Measurements from ENCODE around the gene PRC1.

Gene PRC1

GRCh38 chr15:90954712-90955623 lies 39.4 kb downstream of the PRC1 start, which contains the start of gene RCCD1:
Gene RCCD1 (plus strand): TSS chr15:90954884. CDS start chr15:90956735, 1,851 bp downstream.
- peak; percentile 96 for DNase-seq

GRCh38 chr15:90953947-90954711 lies 40.2 kb downstream of the PRC1 start:
- DNase-seq, result peak; percentile 10

DNA sequence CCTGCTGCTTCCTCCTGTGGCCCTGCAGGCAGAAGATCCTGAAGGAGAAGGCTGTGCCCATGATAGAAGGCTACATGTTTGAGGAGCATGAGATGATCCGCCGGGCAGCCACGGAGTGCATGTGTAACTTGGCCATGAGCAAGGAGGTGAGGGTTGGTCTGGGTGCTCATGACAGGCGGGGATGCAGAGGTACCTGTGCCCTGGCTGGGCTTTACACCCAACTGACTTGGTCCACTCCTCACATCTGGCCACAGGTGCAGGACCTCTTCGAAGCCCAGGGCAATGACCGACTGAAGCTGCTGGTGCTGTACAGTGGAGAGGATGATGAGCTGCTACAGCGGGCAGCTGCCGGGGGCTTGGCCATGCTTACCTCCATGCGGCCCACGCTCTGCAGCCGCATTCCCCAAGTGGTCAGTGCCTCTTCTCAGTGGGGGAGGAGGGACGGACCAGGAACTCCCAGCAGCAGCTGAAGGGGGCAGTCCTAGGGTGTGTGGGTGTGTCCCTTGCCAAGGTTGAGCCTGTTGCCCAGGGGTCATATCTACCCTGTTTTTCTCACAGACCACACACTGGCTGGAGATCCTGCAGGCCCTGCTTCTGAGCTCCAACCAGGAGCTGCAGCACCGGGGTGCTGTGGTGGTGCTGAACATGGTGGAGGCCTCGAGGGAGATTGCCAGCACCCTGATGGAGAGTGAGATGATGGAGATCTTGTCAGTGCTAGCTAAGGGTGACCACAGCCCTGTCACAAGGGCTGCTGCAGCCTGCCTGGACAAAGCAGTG lies 41.2 kb downstream of the PRC1 start:
- no peak for DNase-seq

- DNase-seq, result no peak
These were observed 43.7 kb downstream of the PRC1 start for GRCh38 chr15:90950676-90951075.

- no peak for DNase-seq
These were observed 44.2 kb downstream of the PRC1 start for GRCh38 chr15:90949979-90950675.

- DNase-seq, result no peak
These were observed 45.8 kb downstream of the PRC1 start for GRCh38 chr15:90948506-90948905.

DNA sequence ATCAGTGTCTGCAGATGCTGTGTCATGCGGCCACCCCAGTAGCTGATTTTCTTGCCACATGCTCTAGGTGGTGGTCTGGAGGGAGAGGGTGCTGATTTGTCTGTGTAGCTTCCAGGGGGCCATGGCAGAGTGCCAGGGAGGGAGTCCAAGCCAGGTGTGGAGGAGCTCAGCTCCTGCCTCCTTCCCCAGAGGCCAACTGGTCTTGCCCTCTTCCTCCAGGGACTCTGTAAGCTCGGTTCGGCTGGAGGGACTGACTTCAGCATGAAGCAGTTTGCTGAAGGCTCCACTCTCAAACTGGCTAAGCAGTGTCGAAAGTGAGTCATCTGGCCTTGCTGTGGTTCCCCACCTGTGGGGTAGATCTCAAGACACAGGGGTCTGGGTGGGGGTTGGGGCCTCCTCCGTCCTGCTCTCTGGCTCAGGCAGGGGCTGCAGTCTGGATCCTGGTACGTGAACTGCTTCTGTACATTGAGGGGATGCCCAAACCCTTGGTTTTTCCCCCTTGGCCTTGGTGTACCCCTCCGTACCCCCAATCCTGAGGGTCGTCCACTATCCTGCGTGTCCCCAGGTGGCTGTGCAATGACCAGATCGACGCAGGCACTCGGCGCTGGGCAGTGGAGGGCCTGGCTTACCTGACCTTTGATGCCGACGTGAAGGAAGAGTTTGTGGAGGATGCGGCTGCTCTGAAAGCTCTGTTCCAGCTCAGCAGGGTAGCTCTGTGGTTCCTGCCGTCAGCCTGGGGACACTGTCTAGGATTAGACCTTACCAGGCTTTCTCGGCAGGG lies 46.6 kb downstream of the PRC1 start:
- DNase-seq, result no peak

GRCh38 chr15:90946941-90947576 lies 47.3 kb downstream of the PRC1 start:
- no peak for DNase-seq

GRCh38 chr15:90946538-90946937 lies 47.8 kb downstream of the PRC1 start:
- DNase-seq, result no peak

GRCh38 chr15:90945091-90945490 lies 49.2 kb downstream of the PRC1 start:
- DNase-seq, result no peak

DNA sequence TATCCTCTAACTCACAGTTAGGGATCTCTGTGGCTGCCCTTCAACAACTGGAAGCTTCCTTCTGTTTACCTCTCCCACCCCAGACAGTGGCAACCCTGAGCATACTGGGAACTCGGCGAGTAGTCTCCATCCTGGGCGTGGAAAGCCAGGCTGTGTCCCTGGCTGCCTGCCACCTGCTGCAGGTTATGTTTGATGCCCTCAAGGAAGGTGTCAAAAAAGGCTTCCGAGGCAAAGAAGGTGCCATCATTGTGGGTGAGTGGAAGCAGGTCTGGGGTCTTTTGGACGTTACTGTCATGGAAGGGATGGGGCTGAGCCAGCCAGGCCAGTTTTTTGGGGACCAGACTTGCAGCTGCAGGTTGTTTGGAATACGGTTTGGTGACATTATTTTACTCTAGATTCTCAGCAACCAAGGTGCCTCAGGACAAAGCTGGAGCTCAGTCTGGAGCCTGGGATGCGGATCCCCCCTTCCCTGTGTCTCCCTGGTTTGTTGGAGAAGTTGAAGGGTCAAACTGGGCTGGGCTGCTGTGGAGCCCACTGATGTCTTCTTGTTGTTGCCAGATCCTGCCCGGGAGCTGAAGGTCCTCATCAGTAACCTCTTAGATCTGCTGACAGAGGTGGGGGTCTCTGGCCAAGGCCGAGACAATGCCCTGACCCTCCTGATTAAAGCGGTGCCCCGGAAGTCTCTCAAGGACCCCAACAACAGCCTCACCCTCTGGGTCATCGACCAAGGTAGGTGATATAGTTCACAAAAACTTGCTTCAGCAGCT lies 51.8 kb downstream of the PRC1 start:
- no peak for DNase-seq

DNA sequence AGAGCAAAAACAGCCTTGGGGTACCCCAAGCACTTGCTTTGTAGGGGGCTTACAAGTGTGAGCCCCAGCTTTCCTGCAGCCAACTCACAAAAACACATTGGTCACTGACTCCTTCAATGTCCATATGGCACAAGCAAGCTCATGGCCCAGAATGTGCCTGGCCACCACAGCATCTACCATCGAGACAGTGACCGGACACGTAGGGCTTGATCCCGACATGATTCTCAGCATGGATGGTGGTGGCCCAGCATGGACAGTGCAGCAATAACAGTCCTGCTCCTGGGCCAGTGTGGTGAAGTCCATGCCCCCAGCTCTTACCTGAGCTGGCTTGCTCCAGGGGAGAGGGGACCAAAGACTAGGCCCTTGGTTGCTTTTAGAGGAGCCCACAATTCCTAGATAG lies 53.3 kb downstream of the PRC1 start:
- no peak for DNase-seq

- DNase-seq, result no peak
These were observed 54.6 kb downstream of the PRC1 start for GRCh38 chr15:90939756-90940155.

- no peak for DNase-seq
These were observed 56.1 kb downstream of the PRC1 start for GRCh38 chr15:90938261-90938660.

DNA sequence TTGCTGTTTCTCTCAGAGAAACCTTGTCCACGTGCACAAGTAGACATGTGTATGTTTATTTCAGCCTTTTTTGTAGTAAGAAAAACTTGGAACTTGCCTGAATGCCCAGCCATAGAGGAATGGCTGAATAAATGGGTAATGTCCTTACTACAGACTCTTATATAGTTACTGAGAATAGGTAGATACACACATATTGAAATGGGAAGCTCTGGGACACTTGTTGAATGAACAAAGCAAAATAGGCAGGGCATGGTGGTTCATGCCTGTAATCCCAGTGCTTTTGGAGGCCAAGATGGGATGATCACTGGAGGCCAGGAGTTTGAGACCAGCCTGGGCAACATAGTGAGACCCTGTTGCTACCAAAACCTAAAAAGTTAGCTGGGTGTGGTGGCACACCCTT lies 57.5 kb downstream of the PRC1 start:
- DNase-seq, result no peak

GRCh38 chr15:90934949-90935751 lies 59.2 kb downstream of the PRC1 start, which contains the start of gene UNC45A:
Gene UNC45A (plus strand): TSS chr15:90935285. CDS start chr15:90935325, 40 bp downstream.
- DNase-seq, result peak; percentile 96

DNA sequence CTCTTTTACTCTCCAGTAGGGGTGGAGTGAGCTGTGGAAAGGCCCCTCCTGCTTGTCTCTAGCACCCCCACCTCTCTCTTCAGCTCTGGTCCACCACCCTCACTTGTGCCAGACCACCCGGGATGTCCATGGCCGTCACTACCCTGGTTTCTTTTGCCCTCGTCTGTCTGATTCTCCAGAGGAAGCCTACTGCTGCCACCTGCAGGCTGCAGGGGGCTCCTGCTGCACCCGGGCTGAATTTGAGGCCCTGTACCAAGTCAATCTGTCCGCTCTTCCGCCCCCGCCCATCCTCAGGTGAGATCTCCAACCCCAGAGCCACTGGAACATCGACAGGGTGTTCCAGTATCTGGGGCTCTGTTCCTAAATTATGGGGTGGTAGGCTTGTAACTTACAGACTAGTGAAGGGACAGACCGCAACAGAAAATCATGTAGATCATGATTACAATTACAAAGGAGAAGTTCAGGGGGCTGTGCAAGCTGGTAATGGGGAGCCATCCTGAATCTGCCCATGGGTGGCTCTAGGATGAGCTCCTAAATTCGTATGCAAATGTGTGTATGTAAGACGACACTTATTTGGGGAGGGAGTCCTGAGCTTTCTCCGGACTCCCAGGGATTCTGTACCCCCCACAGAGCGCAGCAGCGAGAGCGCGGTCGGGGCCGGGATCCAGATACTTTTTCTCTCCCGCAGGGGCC lies 59.9 kb downstream of the PRC1 start:
- DNase-seq, result peak; percentile 94

DNA sequence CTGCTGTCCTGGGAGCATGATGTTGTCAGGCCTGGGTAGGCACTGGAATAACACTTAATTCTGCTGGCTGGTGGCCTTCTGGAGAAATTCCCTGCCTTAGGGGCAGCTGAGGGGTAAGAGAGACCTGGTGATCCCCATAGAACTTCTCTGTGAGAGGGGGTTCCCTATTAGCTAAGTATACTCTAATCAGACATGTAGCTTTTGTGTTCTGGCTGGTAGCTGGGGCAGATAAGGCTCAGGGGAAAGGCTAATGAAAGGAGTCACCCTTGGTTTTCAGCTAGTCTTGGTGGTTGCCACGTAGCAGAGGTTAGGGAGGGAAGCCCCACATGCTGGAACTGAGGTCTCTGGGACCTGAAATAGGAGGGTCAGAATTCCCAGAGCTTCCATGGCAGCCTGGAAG lies 61.0 kb downstream of the PRC1 start:
- DNase-seq, result no peak

DNA sequence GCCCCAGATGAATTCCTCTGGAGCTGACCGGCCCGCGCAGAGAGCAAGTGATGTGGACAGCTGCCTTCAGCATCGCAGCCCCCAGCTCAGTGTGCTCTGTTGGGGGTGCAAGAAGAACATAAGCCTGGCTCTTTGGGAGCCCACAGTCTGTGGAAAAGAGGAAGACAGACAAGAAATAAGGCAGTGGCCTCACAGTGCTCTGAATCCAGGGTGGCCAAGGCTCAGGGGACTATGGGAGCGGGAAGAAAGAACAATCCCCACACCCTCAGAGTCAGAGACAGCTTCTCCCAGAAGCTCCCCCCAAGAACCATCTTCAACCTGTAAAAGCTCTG lies 61.7 kb downstream of the PRC1 start:
- no peak for DNase-seq

All from eye (tissue), 1 donor.